H9 (cell line): ENCODE data around the gene TBC1D22A. TPM values are rescaled to one million over a fixed set of nuclear protein-coding genes. Genes with fewer than 3 reads are reported as not detected.
A peak's percentile ranks its signal among the peaks of the same experiment; 100 is the strongest.

Experiments
- DNase-seq: peaks from one replicate; pipeline ENCODE4 v3.0.0-alpha.2; 2017
- H2AFZ ChIP-seq: one replicate; pipeline ENCODE4 v1.6.1; 2013; ENCODE audit warnings: mild to moderate bottlenecking, low read length, control low read depth, moderate library complexity
- H2AK5ac ChIP-seq: 2 replicates; pipeline ENCODE4 v1.6.1; 2013; ENCODE audit warnings: low read length, control low read depth, mixed read lengths; ENCODE audit not compliant: insufficient read length
- H2BK120ac ChIP-seq: one replicate; pipeline ENCODE4 v1.6.1; 2013; ENCODE audit warnings: low read depth, mild to moderate bottlenecking, low read length, control low read depth, inconsistent platforms; ENCODE audit not compliant: poor library complexity, severe bottlenecking
- H2BK12ac ChIP-seq: 2 replicates; pipeline ENCODE4 v1.6.1; 2013; ENCODE audit warnings: low read length, control low read depth, mixed read lengths, low read depth; ENCODE audit not compliant: insufficient read length
- H2BK15ac ChIP-seq: 2 replicates; pipeline ENCODE4 v1.6.1; 2013; ENCODE audit warnings: low read depth, low read length, control low read depth
- H2BK20ac ChIP-seq: one replicate; pipeline ENCODE4 v1.6.1; 2013; ENCODE audit warnings: low read depth, mild to moderate bottlenecking, low read length, control low read depth, inconsistent platforms; ENCODE audit not compliant: poor library complexity, severe bottlenecking
- H2BK5ac ChIP-seq: 2 replicates; pipeline ENCODE4 v1.6.1; 2013; ENCODE audit warnings: low read length, control low read depth, mixed read lengths; ENCODE audit not compliant: insufficient read length
- H3K14ac ChIP-seq: 2 replicates; pipeline ENCODE4 v1.6.1; 2013; ENCODE audit warnings: low read length, control low read depth; ENCODE audit not compliant: insufficient read depth
- H3K18ac ChIP-seq: 2 replicates; pipeline ENCODE4 v1.6.1; 2013; ENCODE audit warnings: low read depth, mild to moderate bottlenecking, mixed read lengths, low read length, control low read depth; ENCODE audit not compliant: insufficient read length
- H3K23ac ChIP-seq: 2 replicates; pipeline ENCODE4 v1.6.1; 2013; ENCODE audit warnings: low read length, control low read depth, mixed read lengths, low read depth; ENCODE audit not compliant: insufficient read length
- H3K23me2 ChIP-seq: 2 replicates; pipeline ENCODE4 v1.6.1; 2013; ENCODE audit warnings: low read depth, mild to moderate bottlenecking, mixed read lengths, low read length, control low read depth; ENCODE audit not compliant: insufficient read length, poor library complexity, severe bottlenecking
- H3K27ac ChIP-seq: 2 replicates; pipeline ENCODE4 v1.5.1; 2013; ENCODE audit warnings: low read length, control low read depth, mixed read lengths, low read depth; ENCODE audit not compliant: insufficient read length
- H3K27me3 ChIP-seq: 2 replicates; pipeline ENCODE4 v1.6.1; 2013; ENCODE audit warnings: low read length, control low read depth, inconsistent platforms; ENCODE audit not compliant: insufficient read depth
- H3K4ac ChIP-seq: 2 replicates; pipeline ENCODE4 v1.6.1; 2013; ENCODE audit warnings: low read depth, mild to moderate bottlenecking, control low read depth, inconsistent platforms, low read length, moderate library complexity
- H3K4me1 ChIP-seq: 2 replicates; pipeline ENCODE4 v1.6.1; 2013; ENCODE audit warnings: low read length, control low read depth, inconsistent platforms; ENCODE audit not compliant: insufficient read depth
- H3K4me2 ChIP-seq: 2 replicates; pipeline ENCODE4 v1.6.1; 2013; ENCODE audit warnings: low read length, control low read depth, mixed read lengths; ENCODE audit not compliant: insufficient read length, insufficient read depth
- H3K56ac ChIP-seq: 2 replicates; pipeline ENCODE4 v1.6.1; 2013; ENCODE audit warnings: low read depth, mild to moderate bottlenecking, mixed read lengths, low read length, control low read depth; ENCODE audit not compliant: insufficient read length
- H3K79me1 ChIP-seq: 2 replicates; pipeline ENCODE4 v1.6.1; 2013; ENCODE audit warnings: low read depth, mild to moderate bottlenecking, moderate library complexity, low read length, control low read depth, inconsistent platforms; ENCODE audit not compliant: insufficient read depth, poor library complexity, severe bottlenecking
- H3K79me2 ChIP-seq: 2 replicates; pipeline ENCODE4 v1.6.1; 2013; ENCODE audit warnings: low read length, control low read depth, inconsistent platforms; ENCODE audit not compliant: insufficient read depth
- H3K9ac ChIP-seq: 2 replicates; pipeline ENCODE4 v1.6.1; 2013; ENCODE audit warnings: low read length, control low read depth, mixed read lengths; ENCODE audit not compliant: insufficient read length; ENCODE audit errors: extremely low read depth
- H3K9me3 ChIP-seq: one replicate; pipeline ENCODE4 v1.6.1; 2013; ENCODE audit warnings: low read depth, low read length, inconsistent platforms; ENCODE audit not compliant: control insufficient read depth
- H3T11ph ChIP-seq: one replicate; pipeline ENCODE4 v1.6.1; 2013; ENCODE audit warnings: mild to moderate bottlenecking, low read length, control low read depth, inconsistent platforms
- H4K20me1 ChIP-seq: one replicate; pipeline ENCODE4 v1.6.1; 2013; ENCODE audit not compliant: control insufficient read depth, insufficient read length, insufficient read depth
- H4K5ac ChIP-seq: 2 replicates; pipeline ENCODE4 v1.6.1; 2013; ENCODE audit warnings: low read depth, mild to moderate bottlenecking, mixed read lengths, low read length, control low read depth; ENCODE audit not compliant: insufficient read length
- H4K8ac ChIP-seq: replicated peaks from 2 replicates; pipeline ENCODE4 v1.6.1; 2013; ENCODE audit warnings: low read length, control low read depth, mixed read lengths, low read depth; ENCODE audit not compliant: insufficient read length
- H4K91ac ChIP-seq: 2 replicates; pipeline ENCODE4 v1.6.1; 2013; ENCODE audit warnings: low read depth, mild to moderate bottlenecking, moderate library complexity, mixed read lengths, low read length, control low read depth; ENCODE audit not compliant: insufficient read length
- H3K27ac Mint-ChIP-seq, 3 experiments: 2 replicates in 2 of 3; 3 replicates in 1 of 3; pipeline ENCODE4 v1.8.0; 2020 to 2021; ENCODE audit warnings: mixed read lengths in 3 of 3, mild to moderate bottlenecking in 1 of 3, moderate library complexity in 1 of 3
- H3K27me3 Mint-ChIP-seq: 2 replicates; pipeline ENCODE4 v1.8.0; 2021; ENCODE audit warnings: low read depth, mild to moderate bottlenecking, moderate library complexity, mixed read lengths
- H3K36me3 Mint-ChIP-seq, 3 experiments: 2 replicates in 2 of 3; 3 replicates in 1 of 3; pipeline ENCODE4 v1.8.0; 2020 to 2021; ENCODE audit warnings: low read depth in 3 of 3, mixed read lengths in 3 of 3; ENCODE audit not compliant: insufficient read depth in 1 of 3
- H3K4me1 Mint-ChIP-seq, 2 experiments: 2 replicates each; pipeline ENCODE4 v1.8.0; 2020; ENCODE audit warnings: mixed read lengths in 2 of 2
- H3K4me3 Mint-ChIP-seq, 2 experiments: 2 replicates in 1 of 2; 3 replicates in 1 of 2; pipeline ENCODE4 v1.8.0; 2020 to 2021; ENCODE audit warnings: mild to moderate bottlenecking in 2 of 2, mixed read lengths in 2 of 2, moderate library complexity in 1 of 2
- H3K9me3 Mint-ChIP-seq, 2 experiments: 2 replicates in 1 of 2; 3 replicates in 1 of 2; pipeline ENCODE4 v1.8.0; 2020; ENCODE audit warnings: mild to moderate bottlenecking in 2 of 2, mixed read lengths in 2 of 2, moderate library complexity in 1 of 2
- WGBS: extraction: QIAGEN DNeasy Blood & Tissue Kit; methylation state at CpG from one replicate; pipeline ENCODE4 v1.1.7; 2013; ENCODE audit warnings: missing lambda C conversion rate, low lambda C conversion rate, mixed read lengths; ENCODE audit not compliant: insufficient read length; ENCODE audit errors: extremely low coverage; 5-methylcytosine and 5-hydroxymethylcytosine counted together
- total RNA-seq: library from RNA; stranded (reverse); gene quantifications from 2 replicates; pipeline ENCODE4 v1.2.1, GENCODE V29; 2021
- TF ChIP-seq, protein P1 (sequence below): fragments of 200-600 bp; sonication (generic); conservative IDR thresholded peaks from 3 replicates; pipeline ENCODE4 v1.8.0; 2021; ENCODE audit warnings: antibody characterized with exemption, mild to moderate bottlenecking

The TBC1D22A gene
- total RNA-seq, 1 experiment from 2014 or later: 20.8 TPM

DNA sequence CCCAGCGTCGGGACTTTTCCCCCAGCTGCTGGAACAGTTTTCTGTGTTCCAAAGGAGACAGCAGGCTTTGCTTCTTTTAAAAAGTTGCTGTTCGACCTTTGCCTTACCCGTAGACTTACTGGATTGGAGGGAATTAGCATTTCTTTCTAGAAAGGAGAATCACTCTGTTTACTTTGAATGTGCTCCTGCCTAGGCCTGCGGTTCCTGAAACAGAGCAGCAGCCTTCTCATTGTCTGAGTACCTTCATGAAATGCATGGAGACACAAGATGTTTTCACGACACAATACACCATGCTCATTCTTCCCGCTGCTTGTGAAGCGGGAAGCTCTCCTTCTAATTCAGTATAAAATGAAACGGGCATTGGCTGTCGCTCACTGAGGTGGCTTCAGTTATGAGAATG lies 196.2 kb downstream of the TBC1D22A start:
- TF ChIP-seq, protein P1, sequence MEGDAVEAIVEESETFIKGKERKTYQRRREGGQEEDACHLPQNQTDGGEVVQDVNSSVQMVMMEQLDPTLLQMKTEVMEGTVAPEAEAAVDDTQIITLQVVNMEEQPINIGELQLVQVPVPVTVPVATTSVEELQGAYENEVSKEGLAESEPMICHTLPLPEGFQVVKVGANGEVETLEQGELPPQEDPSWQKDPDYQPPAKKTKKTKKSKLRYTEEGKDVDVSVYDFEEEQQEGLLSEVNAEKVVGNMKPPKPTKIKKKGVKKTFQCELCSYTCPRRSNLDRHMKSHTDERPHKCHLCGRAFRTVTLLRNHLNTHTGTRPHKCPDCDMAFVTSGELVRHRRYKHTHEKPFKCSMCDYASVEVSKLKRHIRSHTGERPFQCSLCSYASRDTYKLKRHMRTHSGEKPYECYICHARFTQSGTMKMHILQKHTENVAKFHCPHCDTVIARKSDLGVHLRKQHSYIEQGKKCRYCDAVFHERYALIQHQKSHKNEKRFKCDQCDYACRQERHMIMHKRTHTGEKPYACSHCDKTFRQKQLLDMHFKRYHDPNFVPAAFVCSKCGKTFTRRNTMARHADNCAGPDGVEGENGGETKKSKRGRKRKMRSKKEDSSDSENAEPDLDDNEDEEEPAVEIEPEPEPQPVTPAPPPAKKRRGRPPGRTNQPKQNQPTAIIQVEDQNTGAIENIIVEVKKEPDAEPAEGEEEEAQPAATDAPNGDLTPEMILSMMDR: no peak
- no peaks in the 10 kb centered on the region for H3K79me2 ChIP-seq
- H3K27ac Mint-ChIP-seq: peak overlapping the region; percentile 56 to 82 (median 79); a peak in 5 of 7 replicates

More for the DNA sequence above, 196.2 kb downstream of the TBC1D22A start:
- Histone ChIP-seq H3K9ac (no peak overlapping the region), H2BK120ac (no peak overlapping the region), H4K20me1 (no peaks in the 10 kb centered on the region), H2BK12ac (no peak overlapping the region), H4K91ac (no peak overlapping the region), H4K5ac (no peak overlapping the region), H3K9me3 (no peaks in the 10 kb centered on the region), H3K18ac (no peak overlapping the region), H3K27ac (no peak overlapping the region), H2BK5ac (no peak overlapping the region), H3K27me3 (no peaks in the 10 kb centered on the region), H2AFZ (no peak overlapping the region), H3K23ac (no peak overlapping the region), H3K56ac (no peak overlapping the region), H3K4me1 (0 out of 2 replicates have a peak, but pooled peaks cover 2% of the 10 kb centered on the region), H3K4me2 (no peak overlapping the region), H3T11ph (no peak overlapping the region), H4K8ac (no peak overlapping the region), H3K79me1 (no peaks in the 10 kb centered on the region), H2BK20ac (no peak overlapping the region), H3K4ac (no peak overlapping the region), H2AK5ac (no peak overlapping the region), H2BK15ac (no peak overlapping the region), H3K23me2 (no peaks in the 10 kb centered on the region), H3K14ac (no peak overlapping the region)
- Mint-ChIP-seq H3K27me3 (no peaks in the 10 kb centered on the region), H3K36me3 (no peaks in the 10 kb centered on the region; a peak in 2 of 7 replicates), H3K4me1 (peaks cover 35 to 44% of the 10 kb centered on the region in 2 experiments), H3K9me3 (no peaks in the 10 kb centered on the region), H3K4me3 (no peak overlapping the region)
- WGBS: no CpG with 5 or more reads among the region's 10 CpGs
- no peak for DNase-seq
